Activated CD4-positive, alpha-beta T cell treated with anti-CD3 and anti-CD28 coated beads, Interleukin-2, Interleukin-6, amounts not matched to agents 100 ng/mL and 50 ng/mL, durations not matched to agents 16 hours and 8 hours (primary cell): ENCODE data around the gene TELO2.
A peak's percentile ranks its signal among the peaks of the same experiment; 100 is the strongest.

Source experiments
- DNase-seq: peaks from one replicate; pipeline ENCODE4 v3.0.0-alpha.2; 2020

The TELO2 gene

DNA sequence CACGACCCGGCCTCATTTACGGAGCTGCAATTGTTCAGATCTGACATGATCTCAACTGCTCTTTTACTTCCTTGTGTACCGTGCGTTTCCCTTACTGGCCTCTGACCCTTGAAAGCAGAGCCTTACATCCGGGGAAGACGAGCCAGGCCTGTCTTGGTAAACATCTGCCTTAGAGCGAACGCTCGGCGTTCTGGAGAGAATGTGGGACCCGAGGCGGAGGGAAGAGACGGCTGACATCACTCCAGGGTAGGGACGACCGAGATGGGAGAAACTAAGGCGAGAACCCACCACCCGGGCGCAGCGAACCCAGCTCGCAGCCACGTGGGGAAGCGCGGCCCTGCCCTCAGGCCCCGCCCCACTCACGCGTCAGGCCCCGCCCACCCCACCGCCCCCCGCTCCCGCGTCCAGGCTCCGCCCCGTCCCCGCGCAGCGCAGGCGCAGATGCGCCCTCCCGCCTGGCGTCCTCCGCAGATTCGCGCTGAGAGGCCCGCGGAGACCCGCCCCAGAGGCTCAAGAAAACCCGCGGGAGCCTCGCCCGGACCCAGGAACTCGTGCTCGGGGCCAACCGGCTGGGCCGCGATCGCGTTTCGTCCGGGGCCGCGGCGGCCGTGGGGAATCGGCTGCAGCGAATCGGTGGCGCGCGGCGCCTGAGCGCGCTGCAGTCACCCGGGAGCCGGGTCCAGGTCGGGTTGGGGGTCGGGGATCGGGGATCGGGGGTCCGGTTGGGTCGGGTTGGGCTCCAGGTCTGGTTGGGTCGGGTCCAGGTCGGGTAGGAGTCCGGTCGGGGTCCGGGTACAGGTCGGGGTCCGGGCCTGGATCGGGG, at the start of gene TELO2:
TSS of gene TELO2 (plus strand) at position 438 of the 823 bp plus-strand sequence. CDS start 922 bp downstream, outside the sequence.
- peak; percentile 94 for DNase-seq

DNA sequence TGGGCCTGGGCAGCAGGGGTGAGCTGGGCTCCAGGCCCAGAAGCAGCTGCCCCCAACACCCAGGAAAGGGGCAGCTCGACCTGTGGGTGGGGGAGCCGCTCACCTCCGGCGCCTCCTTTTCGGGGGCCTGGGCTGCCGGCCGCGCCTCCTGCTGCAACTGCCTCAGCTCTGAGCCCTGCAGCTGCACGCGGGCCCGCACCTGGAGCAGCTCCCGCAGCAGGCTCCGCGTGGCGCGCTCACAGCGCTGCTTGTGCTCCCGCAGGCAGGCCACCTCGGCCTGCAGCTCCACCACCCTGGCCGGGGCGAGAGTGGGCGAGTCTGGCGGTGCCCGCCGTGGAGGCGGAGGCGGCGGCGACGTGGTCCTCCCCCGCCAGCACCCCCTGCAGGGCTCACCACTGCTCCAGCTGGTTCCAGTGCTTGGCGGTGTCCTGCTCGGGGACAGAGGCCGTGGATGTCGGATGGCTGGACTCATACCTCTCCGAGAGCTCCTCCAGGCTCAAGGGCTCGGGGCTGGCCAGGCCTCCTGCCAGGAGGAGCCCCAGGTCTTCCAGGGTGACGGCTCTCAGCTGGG, 49.7 kb upstream of the TELO2 start:
- DNase-seq = no peak

DNA sequence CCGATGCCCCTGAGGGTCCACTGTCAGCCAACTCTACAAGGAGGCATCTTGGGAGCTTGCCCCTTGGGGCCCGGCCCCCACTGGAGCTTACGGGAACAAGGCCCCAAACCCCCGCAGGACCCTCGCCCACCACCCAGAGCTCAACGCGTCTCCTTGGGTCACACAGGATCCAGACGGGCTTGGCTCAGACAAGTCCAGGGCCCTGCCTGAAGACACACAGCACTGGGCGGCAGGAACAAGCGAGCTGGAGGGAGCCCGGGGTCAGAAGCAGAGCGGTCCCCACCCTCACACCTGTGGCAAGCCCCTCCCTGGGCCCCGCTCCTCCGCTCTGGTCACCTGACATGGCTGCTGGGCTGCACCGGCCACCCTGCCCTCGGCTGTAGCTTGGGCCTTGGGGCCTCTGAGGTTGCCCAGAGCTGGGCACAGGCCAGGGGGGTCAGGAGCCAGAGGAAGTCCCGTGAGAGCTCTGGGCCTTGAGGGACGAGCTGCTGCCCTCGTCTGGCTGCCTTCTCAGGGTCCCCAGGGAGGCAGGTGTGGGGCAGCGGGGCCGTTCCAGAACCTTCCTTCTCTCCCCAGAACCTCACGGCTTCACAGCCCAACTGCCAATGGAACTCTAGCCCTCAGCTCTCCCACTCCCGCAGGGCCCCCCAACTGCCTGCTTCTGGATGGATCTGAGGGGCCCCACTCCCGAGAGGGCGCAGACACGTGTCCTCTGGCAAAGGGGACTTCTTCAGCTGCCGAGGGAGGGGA, 49.0 kb upstream of the TELO2 start, which contains the start of gene CCDC154:
TSS of gene CCDC154 (minus strand) at position 577 of the 750 bp plus-strand sequence. CDS start at position 343, 234 bp downstream.
- DNase-seq = no peak

DNA sequence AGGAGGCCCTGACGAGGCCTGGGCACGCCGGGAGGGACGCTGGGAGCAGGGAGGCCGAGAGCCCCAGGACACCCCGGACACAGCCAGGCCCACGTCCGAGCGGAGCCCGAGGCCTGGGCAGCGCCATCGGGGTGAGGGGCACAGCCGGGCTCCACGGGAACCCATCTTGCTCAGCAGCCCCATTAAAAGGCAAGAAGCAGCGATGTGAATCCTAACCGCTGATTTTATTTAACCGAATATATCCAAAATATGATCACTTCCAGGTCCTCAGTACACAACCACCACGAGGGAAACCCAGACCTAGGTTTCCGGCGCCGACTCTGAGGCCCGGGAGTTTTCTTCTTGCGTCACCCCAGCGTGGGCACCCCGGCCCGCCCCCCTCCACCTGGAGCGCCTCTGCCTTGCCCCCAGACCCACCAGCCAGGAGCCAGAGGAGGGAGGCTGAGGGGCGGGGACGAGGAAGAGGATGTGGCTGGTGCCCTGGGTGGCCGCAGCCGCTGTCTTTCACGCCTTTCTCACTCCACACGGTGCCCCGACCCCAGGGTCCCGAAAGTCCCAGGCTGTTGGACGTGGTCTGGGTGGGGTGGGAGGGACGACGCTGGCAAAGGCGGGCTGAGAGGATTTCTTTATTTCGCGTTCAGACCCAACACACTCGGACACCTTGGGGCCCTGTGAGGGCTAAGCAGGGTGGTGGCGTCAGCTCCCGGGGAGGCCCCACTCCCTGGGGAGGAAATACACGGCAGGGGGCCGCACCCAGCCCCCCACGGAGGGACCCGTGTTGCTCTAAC, 48.2 kb upstream of the TELO2 start:
- DNase-seq = no peak

DNA sequence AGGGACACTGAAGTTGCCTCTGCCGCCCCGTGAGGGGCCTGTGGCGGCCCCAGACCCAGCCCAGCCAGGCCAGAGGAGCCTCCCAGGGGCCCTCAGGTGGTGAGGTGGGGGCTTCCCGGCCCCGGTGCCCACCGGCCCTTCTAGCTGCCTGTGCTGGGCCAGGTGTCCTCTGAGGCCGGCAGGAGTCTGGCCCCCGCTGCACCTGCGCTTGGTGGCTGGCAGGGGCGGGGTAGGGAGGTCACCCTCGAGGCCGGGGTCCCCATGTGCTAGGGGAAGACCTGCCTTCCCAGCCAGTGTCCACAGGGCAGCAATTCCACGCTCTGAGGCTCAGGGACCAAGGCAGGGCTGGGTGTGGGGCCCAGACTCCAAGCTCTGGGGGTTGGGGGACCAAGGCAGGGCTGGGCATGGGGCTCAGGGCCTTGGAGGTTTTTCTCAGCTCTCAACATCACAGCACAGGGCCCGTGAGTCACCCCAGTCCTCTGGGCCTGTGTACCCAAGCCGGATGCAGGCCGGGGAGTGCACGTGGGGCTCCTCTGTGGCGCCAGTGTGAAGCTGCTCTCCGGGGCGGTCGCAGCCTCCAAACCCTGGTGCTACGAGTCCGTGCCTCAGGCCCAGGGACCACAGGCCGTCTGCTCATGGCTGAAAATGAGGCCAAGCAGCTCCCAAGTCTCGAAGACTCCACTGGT, 47.5 kb upstream of the TELO2 start:
- DNase-seq = no peak

DNA sequence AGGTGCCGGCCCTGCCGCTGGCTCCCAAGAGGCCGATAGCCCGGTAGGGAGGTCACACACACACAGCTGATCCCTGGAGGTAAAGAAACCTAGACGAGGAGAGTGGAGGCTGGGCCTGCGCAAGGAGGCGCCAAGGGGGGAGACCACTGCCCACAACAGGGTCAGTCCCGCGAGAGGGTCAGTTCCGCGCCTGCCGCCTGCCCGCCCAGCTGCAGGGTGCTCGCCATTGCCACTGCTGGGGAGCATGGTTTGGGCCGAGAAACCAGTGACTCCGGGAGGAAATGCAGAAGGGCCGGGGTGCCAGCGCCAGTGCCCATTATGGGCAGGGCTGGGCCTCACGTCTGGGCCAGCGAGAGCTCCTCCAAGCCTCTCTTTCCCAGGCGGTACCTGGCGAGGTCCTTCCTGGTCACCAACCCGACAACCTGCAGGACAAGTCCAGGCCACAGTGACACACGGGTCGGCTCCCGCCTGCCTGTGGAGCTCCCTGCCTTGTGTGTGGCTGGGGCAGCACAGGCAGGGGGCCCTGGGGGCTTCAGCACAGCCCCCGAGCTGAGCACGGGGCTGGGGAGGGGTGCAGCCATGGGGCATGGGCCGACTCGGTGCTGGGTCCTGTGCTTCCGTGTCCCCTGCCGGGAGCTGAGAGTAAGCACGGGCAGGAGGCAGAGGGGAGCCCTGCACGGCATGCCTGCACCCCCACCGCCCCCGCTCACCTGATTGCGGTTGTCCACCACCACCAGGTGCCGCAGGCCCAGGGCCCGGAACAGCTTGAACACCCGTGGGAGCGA, 46.7 kb upstream of the TELO2 start:
- no peak for DNase-seq

DNA sequence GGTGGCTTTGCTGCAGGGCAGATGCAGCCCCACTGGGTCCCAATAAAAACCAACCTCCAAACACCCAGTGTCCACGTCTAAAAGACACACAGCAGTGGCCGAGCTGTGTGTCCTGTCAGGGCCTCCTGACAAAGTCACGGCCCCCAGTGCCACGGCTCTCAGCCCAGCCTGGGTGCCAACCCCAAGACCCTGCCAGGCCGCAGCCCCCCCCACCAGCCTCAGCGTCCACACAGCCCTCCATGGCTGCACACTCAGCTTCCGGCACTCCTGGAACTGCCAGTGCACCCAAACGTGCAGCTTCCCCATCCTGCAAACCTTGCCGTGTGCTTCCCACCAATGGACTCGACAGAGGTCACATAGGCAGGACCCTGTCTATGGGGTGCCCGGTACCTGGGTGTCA, 45.2 kb upstream of the TELO2 start:
- no peak for DNase-seq

DNA sequence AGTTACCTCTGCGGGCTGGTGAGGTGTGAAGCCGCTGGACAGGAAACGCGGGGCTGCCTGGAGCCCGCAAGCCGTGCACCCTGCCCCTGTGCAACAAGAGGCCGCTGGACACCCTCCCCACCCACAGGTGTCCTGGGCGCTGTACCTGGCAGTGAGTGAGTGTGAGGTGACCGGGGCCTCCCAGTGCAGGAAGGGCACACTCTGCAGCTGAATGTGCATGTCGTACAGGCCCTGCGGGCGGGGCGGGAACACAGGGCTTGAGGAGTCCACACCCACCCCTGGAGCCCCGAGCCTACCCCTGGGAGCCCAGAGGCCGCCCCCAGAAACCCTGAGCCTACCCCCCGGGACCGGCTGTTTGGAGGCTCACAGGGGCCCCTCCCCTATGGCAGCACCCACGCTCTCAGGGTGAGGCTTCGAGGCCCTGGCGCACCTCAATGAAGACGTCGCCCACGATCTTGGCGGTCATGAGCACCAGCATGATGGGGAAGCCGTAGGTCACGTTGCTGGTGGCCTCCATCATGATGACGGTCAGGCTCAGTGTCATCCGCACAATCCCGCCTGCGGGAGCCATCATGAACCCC, 44.5 kb upstream of the TELO2 start:
- no peak for DNase-seq

DNA sequence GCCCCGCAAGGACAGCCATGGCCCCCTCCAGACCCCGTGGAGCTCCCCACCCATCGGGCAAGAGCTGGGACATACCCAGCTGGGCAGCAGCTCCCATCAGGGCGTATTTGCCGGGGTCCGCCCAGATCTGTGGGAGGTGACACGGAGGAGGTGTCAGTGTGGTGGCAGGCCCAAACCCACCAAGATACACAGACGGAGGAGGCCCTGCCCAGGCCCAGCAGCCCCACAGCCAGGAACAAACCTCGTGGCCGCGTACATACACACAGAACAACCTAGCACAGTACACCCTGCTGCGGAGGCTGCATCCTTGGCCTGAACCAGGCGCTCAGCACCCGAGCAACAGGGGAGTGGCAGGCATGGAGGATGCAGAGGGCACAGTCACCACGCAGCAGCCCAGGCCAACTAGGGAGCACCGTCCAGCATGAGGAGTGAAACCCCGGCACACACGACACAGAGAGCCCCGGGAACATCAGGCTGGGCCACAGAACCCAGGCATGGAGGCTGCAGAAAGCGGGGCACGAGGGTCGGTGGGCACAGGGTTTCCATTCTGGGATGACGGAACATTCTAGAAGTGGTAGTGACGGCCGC, 43.9 kb upstream of the TELO2 start:
- no peak for DNase-seq

DNA sequence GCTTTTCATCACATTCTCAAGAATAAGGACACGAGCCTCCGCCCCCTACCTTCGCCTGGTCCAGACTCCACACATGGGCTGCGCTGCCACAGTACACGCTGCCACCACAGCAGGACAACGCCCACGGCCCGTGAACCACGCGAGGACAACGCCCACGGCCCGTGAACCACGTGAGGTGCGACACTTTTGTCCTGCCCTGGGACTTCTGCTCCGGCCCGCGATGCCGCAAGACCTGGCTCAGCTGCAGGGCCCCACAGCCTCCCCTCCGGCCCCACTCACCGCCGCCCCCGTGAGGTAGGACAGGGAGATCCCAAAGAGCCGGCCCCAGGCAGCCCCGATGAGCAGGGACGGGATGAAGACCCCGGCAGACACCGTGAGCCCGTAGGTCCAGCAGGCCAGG, 42.9 kb upstream of the TELO2 start:
- DNase-seq = no peak

DNA sequence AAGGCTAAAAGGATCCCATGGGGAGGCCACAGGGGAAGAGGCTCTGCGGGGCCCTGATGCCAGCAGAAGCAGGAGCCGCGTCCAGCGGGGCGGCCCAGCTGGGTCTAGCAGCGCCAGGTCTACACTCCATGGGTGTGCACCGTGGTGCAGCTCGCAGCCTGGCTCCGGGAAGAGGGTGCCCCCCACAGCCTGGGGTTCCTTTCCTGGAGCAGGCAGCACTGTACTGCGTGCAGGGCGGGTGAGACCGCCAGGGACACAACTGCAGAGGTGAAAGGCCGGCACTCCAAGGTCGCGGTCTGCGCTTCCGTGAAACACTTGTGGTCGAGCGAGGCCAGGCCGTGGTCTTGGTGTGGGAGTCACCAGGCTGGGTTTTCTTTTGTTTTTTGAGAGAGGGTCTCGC, 42.3 kb upstream of the TELO2 start:
- DNase-seq = no peak

DNA sequence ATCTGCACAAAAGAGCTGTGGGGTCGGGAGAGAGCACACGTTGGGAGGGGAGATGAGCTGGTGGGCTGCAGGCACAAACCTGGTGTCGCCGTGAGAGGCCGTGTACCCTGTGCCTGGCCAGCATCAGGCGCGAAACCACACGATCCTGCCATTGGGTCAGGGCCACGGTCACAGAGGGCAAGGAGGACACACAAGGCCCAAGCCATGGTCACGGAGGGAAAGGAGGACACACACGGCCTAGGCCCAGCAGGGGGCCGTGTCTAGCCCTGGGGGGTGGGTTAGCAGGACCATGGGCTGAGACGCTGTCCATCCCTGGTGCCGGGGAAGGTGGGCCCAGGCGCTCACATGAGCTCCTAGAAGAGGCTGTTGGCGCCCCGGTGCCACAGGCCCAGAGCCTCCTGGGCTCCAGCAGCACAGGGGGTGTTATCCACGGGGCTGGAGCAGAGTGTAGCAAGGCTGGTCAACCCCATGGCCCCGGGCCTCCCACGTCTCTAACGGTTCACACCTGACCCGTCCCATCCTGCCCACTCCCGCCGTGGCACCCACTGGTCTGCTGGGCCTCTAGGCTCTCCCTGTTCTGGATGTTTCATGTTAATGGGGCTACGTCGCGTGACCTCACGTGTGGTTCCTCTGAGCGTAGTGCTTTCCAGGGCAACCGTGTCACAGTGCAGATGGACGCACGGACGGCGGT, 41.3 kb upstream of the TELO2 start:
- DNase-seq = no peak

DNA sequence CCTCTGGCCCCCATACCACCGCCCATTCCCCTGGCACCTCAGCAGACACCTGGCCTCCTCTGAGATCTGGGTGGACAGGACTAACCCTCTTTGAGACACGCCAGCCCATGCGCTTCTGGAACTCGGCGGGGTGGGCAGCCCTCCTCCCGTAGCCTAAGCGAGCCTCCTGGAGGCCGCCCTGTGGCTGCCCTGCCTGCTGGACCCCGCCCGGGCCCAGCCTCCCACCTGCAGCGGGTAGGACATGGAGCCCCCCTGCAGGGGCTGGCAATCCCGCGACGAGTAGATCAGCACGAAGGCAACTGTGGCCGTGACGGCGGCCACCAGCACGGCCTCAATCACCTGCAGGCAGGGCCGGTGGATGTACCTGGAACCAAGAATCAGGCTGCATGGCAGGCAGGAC, 40.6 kb upstream of the TELO2 start:
- DNase-seq = no peak

DNA sequence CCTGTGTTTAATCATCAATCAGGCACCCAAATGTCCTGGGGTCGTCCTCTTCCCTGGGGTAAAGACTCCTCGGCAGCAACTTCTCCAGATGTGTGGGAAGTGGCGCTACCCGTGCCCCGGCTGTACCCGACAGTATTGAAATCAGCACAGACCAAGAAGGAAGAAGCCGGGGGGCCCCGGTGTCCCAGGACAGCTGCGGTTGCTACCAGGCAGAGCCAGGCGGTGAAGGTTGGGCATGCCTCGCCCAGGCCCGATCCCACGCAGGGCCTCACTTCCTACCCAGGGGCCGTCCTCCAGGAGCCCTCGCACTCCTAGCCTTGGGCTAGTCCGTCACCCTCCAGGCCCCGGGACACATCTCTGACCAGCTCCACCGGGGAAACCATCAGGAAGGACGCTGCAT, 39.8 kb upstream of the TELO2 start:
- no peak for DNase-seq

DNA sequence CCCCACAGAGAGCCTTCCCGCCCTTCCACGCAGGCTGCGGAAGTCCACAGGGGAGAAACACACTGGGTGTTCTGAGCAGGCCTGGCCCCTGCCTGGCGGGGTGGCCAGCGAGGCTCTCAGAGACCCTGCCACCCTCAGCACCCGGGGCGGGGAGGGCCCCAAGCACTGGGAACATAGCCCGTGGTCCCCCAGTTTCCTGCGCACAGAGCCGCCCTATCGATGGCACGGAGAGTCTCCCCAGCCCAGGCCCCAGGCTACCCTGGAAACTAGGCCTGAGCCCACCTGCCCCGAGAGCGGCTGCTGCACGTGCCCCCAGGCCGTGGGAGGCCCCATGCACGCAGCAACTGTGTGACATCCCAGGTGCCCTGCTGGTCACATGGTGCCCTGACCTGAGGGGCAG, 38.6 kb upstream of the TELO2 start:
- no peak for DNase-seq

DNA sequence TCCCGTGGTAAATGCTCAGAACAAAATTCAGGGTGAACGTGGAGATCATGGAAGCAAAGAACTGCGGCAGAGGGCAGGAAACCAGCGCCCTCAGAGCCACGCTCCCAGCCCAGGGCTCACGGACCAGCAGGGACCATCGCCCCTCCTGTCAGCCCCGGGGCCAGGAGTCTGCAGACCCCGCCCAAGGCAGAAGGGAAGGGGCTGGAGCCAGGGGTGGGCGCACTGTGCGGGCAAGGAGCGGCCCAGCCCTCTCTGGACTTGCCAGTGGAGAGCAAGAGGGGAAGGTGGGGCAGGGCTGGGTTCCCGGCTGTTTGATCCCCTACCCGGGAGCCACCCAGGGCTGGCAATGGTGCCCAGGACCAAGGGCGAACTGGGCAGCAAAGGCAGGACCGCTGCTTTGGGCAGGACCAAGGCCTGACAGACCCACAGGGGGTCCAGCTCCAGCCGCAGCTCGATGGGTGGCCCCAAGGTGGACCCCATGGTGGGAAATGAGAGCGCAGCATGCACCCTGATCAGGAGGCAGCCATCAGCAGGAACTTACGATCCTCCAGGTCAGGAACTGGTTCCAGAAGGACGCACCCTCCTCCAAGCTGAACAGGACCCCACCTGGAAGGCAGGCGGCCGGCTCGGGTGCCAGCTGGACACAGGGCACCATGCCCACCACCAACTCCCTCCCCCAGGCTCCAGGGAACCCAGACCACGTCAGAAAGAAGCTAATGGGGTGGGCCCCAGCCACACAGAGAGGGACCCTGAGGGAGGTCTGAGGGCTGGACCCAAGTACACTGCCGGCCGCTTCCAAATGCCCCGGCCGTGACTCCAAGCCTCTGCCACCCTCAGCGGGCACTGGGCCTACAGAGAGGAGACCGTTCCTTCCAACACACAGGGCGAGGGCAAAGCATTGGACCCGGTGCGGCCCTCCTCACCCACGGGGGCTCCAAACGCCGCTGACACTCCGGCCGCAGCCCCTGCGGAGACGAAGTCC, 37.7 kb upstream of the TELO2 start:
- DNase-seq = no peak

DNA sequence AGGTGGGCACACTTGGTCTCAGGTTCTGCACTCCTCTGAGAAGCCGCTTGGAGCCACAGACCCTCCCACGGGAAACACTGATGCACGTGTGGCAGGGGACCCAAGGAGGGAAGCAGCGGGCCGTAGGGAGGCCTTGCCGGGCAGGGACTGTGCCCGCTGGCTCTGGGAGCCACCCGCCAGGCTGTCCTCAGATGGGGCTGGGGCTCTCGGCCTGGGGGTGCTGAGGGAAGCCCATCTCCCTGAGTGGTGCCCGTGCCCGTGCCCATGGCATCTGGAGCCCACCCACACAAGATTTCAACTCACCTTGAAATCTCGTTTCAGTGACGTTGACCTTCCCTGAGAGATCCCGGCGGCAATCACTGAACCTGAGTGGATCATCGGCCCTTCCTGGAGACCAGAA, 36.2 kb upstream of the TELO2 start:
- no peak for DNase-seq

DNA sequence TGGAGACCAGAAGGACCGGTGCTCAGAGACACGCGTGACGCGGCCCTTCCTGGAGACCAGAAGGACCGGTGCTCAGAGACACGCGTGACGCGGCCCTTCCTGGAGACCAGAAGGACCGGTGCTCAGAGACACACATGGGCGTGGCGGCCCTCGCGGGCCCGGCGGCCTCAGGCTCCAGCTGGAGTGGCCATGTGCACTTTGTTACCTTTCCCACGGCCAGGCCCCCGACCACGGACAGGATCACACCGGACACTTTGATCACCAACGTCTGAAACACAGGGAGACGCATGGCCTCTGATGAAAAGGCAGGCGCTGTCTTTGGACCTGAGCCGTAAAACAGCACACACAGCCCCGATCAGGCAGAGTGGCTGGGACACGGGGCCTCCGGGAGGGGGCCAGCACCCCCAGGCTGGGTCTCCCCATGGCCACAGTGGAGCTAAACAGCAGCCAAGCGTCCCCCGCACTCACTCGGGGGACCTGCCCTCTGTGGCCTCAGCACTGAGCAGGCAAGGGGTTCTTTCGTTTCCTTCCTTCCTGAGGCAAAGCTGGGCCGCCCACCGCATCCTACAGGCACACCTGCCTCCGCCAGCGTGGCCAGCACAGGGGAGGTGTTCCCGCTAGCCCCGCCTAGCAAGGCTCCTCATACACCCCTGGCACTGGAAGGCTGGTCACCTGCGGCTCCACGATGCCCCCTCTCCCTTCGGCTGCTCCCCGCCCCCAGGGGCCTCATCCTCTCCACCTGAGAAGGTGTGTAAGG, 35.5 kb upstream of the TELO2 start:
- DNase-seq = no peak
